SK-N-SH (cell line): ENCODE results near the gene CUX1. TPM values are rescaled to one million over a fixed set of nuclear protein-coding genes. Genes with fewer than 3 reads are reported as not detected.

Experiments
- CTCF ChIA-PET: fragments of 300-600, 350-600 bp; formaldehyde crosslinking; extraction: SDS; loops from one replicate; lab custom pipeline; 2021; lab: Yijun Ruan, JAX
- POLR2A ChIA-PET: fragments of 350-600 bp; sonication (Branson Sonifier 250); formaldehyde crosslinking; extraction: SDS; loops from one replicate; lab custom pipeline; 2020; ENCODE audit warnings: antibody characterized with exemption, inconsistent platforms; lab: Yijun Ruan, JAX
- DNase-seq: peaks from one replicate; pipeline ENCODE4 v3.0.0; 2012
- H2AFZ ChIP-seq: fragments of 200-600 bp; sonication (generic); 2 replicates; pipeline ENCODE4 v1.8.1; 2016; ENCODE audit warnings: antibody characterized with exemption, mild to moderate bottlenecking, low read depth
- H3F3A ChIP-seq: fragments of 200-600 bp; sonication (generic); replicated peaks from 2 replicates; pipeline ENCODE3; 2016; ENCODE audit warnings: antibody characterized with exemption, mild to moderate bottlenecking; ENCODE audit not compliant: insufficient read depth
- H3K27ac ChIP-seq, 2 experiments: fragments of 200-500 bp in 1 of 2; fragments of 200-600 bp in 1 of 2; sonication (Bioruptor generic) in 1 of 2; sonication (generic), shearing (Covaris generic) in 1 of 2; 2 replicates each; pipeline versions ENCODE4 v1.5.1 to v1.6.1; 2014 to 2016; ENCODE audit warnings: low read depth in 2 of 2, inconsistent platforms in 1 of 2, low read length in 1 of 2, mild to moderate bottlenecking in 1 of 2, mixed read lengths in 1 of 2
- H3K27me3 ChIP-seq: fragments of 200-600 bp; sonication (generic), shearing (Covaris generic); 2 replicates; pipeline ENCODE4 v1.6.1; 2016; ENCODE audit warnings: mixed run types; ENCODE audit not compliant: insufficient read depth
- H3K36me3 ChIP-seq, 2 experiments: fragments of 200-500 bp in 1 of 2; fragments of 200-600 bp in 1 of 2; sonication (Bioruptor generic) in 1 of 2; sonication (generic) in 1 of 2; replicated peaks in 1 of 2; 2 replicates each; pipeline versions ENCODE3 to v1.5.1; 2014 to 2016; ENCODE audit warnings: low read length in 1 of 2, mild to moderate bottlenecking in 1 of 2; ENCODE audit not compliant: insufficient read depth in 2 of 2, control insufficient read depth in 1 of 2
- H3K4me1 ChIP-seq, 2 experiments: fragments of 200-500 bp in 1 of 2; fragments of 200-600 bp in 1 of 2; sonication (Bioruptor generic) in 1 of 2; sonication (generic), shearing (Covaris generic) in 1 of 2; 2 replicates each; pipeline versions ENCODE4 v1.5.1 to v1.6.1; 2014 to 2016; ENCODE audit warnings: low read depth in 1 of 2, low read length in 1 of 2, mixed run types in 1 of 2; ENCODE audit not compliant: insufficient read depth in 2 of 2, control insufficient read depth in 1 of 2
- H3K4me2 ChIP-seq: fragments of 200-600 bp; sonication (generic), shearing (Covaris generic); 2 replicates; pipeline ENCODE4 v1.6.1; 2017; ENCODE audit warnings: mixed run types
- H3K4me3 ChIP-seq, 2 experiments: fragments of 200-500 bp in 1 of 2; fragments of 200-600 bp in 1 of 2; sonication (Bioruptor generic) in 1 of 2; sonication (generic), shearing (Covaris generic) in 1 of 2; 2 replicates each; pipeline versions ENCODE4 v1.5.1 to v1.8.1; 2014 to 2016; ENCODE audit warnings: low read depth in 2 of 2, inconsistent platforms in 1 of 2, low read length in 1 of 2, mild to moderate bottlenecking in 1 of 2, mixed read lengths in 1 of 2, moderate library complexity in 1 of 2
- H3K79me2 ChIP-seq: fragments of 200-600 bp; sonication (generic); 2 replicates; pipeline ENCODE4 v1.8.1; 2017; ENCODE audit warnings: mild to moderate bottlenecking; ENCODE audit not compliant: insufficient read depth
- H3K9ac ChIP-seq: fragments of 200-600 bp; sonication (generic); 2 replicates; pipeline ENCODE4 v1.6.1; 2017; ENCODE audit warnings: mixed run types
- H3K9me2 ChIP-seq: fragments of 200-600 bp; sonication (generic); 2 replicates; pipeline ENCODE4 v1.6.1; 2017; ENCODE audit warnings: mixed run types
- H3K9me3 ChIP-seq: fragments of 200-600 bp; sonication (generic); 2 replicates; pipeline ENCODE4 v1.6.1; 2017; ENCODE audit warnings: mixed run types, mild to moderate bottlenecking, moderate library complexity
- H4K20me1 ChIP-seq: fragments of 200-600 bp; sonication (generic); 2 replicates; pipeline ENCODE4 v1.6.1; 2017; ENCODE audit warnings: mild to moderate bottlenecking, mixed run types; ENCODE audit not compliant: insufficient read depth
- CHD2 ChIP-seq: fragments of 150-350 bp; IDR thresholded peaks from 2 replicates; pipeline ENCODE4 v1.6.1; 2018; ENCODE audit warnings: low read length; ENCODE audit not compliant: partially characterized antibody
- ELF1 ChIP-seq: IDR thresholded peaks from 2 replicates; pipeline ENCODE4 v1.4.0; 2012
- EZH2phosphoT487 ChIP-seq: fragments of 200-600 bp; sonication (generic); IDR thresholded peaks from 2 replicates; pipeline ENCODE4 v1.6.1; 2017; ENCODE audit warnings: low read depth, mixed run types, mild to moderate bottlenecking, antibody characterized with exemption, moderate library complexity, borderline replicate concordance
- FOSL2 ChIP-seq: IDR thresholded peaks from 2 replicates; pipeline ENCODE4 v1.4.0; 2012; ENCODE audit warnings: low read depth, mild to moderate bottlenecking, moderate library complexity, borderline replicate concordance
- GABPA ChIP-seq: IDR thresholded peaks from 2 replicates; pipeline ENCODE4 v1.4.0; 2012; ENCODE audit warnings: low read depth, mild to moderate bottlenecking
- GATA2 ChIP-seq: sonication (generic); formaldehyde crosslinking; IDR thresholded peaks from 2 replicates; pipeline ENCODE4 v1.5.0; 2020; ENCODE audit warnings: mild to moderate bottlenecking, missing genetic modification reagents
- MEF2A ChIP-seq: IDR thresholded peaks from 2 replicates; pipeline ENCODE4 v1.4.0; 2012; ENCODE audit warnings: low read depth, borderline replicate concordance
- NFIC ChIP-seq: IDR thresholded peaks from 2 replicates; pipeline ENCODE4 v1.4.0; 2012; ENCODE audit warnings: borderline replicate concordance
- NRF1 ChIP-seq: IDR thresholded peaks from 2 replicates; pipeline ENCODE4 v1.6.1; 2012; ENCODE audit warnings: low read depth, mild to moderate bottlenecking, low read length
- RCOR1 ChIP-seq: fragments of 150-350 bp; IDR thresholded peaks from 2 replicates; pipeline ENCODE4 v1.6.1; 2017; ENCODE audit warnings: antibody characterized with exemption, low read length
- RFX5 ChIP-seq: IDR thresholded peaks from 2 replicates; pipeline ENCODE4 v1.6.1; 2012; ENCODE audit warnings: mild to moderate bottlenecking, improper control_type of control experiment, low read length
- TCF12 ChIP-seq: IDR thresholded peaks from 2 replicates; pipeline ENCODE4 v1.4.0; 2012
- YY1 ChIP-seq: IDR thresholded peaks from 2 replicates; pipeline ENCODE4 v1.4.0; 2012; ENCODE audit warnings: low read depth, mild to moderate bottlenecking
- WGBS: methylation state at CpG from one replicate; pipeline ENCODE4 v1.1.6; 2017; ENCODE audit warnings: low lambda C conversion rate; 5-methylcytosine and 5-hydroxymethylcytosine counted together
- polyA plus RNA-seq, 3 experiments: library from polyadenylated mRNA; depleted of rRNA; stranded (reverse); fragments of >200 nt; gene quantifications; 2 replicates each; pipeline ENCODE4 v1.2.3, GENCODE V29; 2012
- TF ChIP-seq, protein P1 (sequence below): IDR thresholded peaks from 2 replicates; pipeline ENCODE4 v1.4.0; 2012; ENCODE audit warnings: low read depth
- TF ChIP-seq, protein P2 (sequence below): fragments of 150-350 bp; IDR thresholded peaks from 2 replicates; pipeline ENCODE4 v1.6.1; 2017; ENCODE audit warnings: antibody characterized with exemption, low read length, low read depth, borderline replicate concordance
- TF ChIP-seq, protein P3 (sequence below): IDR thresholded peaks from 2 replicates; pipeline ENCODE4 v1.4.0; 2012; ENCODE audit warnings: low read depth, borderline replicate concordance
- TF ChIP-seq, protein P4 (sequence below): IDR thresholded peaks from 2 replicates; pipeline ENCODE4 v1.6.1; 2012; ENCODE audit warnings: mild to moderate bottlenecking, low read depth, low read length, moderate library complexity
- TF ChIP-seq, protein P5 (sequence below): fragments of 150-350 bp; IDR thresholded peaks from 2 replicates; pipeline ENCODE4 v1.6.1; 2016; ENCODE audit warnings: mild to moderate bottlenecking, low read depth, low read length

CUX1 gene
- polyA plus RNA-seq, 1 of the 3 experiments (the other 2 are of a cell fraction) = 68.6 TPM

DNA sequence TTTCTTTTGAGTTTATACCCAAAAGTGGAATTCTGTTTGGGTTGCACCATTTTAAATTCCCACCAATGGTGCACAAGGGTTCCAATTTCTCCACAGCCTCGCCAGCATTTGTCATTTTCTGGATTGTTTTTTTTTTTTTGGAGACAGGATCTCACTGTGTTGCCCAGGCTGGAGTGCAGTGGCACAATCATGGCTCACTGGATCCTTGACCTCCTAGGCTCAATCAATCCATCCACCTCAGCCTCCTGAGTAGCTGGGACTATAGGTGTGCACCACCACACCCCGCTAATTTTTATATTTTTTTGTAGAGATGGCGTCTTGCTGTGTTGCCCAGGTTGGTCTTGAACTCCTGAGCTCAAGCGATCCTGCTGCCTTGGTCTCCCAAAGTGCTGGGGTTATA, 46.6 kb downstream of the CUX1 start:
- Histone ChIP-seq H2AFZ (no peak overlapping the region), H3K27ac (no peak overlapping the region), H3F3A (peaks cover 4% of the 10 kb centered on the region), H3K9ac (no peak overlapping the region)
- CTCF ChIA-PET = interaction anchor here (0.6 to 1.2 kb wide), 3 partner anchors 36 to 373 kb away, joined by 3 read pairs; no protein-coding TSS in a partner anchor
- TF ChIP-seq TCF12 (no peak), GATA2 (CRISPR knock-in tag) (no peak), YY1 (no peak), CHD2 (no peak), NFIC (no peak), ELF1 (no peak), RCOR1 (no peak), MEF2A (no peak), NRF1 (no peak), FOSL2 (no peak), GABPA (no peak), RFX5 (no peak), EZH2phosphoT487 (no peak)
- TF ChIP-seq, protein P1, sequence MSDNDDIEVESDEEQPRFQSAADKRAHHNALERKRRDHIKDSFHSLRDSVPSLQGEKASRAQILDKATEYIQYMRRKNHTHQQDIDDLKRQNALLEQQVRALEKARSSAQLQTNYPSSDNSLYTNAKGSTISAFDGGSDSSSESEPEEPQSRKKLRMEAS = no peak
- TF ChIP-seq, protein P2, sequence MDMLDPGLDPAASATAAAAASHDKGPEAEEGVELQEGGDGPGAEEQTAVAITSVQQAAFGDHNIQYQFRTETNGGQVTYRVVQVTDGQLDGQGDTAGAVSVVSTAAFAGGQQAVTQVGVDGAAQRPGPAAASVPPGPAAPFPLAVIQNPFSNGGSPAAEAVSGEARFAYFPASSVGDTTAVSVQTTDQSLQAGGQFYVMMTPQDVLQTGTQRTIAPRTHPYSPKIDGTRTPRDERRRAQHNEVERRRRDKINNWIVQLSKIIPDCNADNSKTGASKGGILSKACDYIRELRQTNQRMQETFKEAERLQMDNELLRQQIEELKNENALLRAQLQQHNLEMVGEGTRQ = no peak
- TF ChIP-seq, protein P3, sequence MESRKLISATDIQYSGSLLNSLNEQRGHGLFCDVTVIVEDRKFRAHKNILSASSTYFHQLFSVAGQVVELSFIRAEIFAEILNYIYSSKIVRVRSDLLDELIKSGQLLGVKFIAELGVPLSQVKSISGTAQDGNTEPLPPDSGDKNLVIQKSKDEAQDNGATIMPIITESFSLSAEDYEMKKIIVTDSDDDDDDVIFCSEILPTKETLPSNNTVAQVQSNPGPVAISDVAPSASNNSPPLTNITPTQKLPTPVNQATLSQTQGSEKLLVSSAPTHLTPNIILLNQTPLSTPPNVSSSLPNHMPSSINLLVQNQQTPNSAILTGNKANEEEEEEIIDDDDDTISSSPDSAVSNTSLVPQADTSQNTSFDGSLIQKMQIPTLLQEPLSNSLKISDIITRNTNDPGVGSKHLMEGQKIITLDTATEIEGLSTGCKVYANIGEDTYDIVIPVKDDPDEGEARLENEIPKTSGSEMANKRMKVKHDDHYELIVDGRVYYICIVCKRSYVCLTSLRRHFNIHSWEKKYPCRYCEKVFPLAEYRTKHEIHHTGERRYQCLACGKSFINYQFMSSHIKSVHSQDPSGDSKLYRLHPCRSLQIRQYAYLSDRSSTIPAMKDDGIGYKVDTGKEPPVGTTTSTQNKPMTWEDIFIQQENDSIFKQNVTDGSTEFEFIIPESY = no peak
- TF ChIP-seq, protein P4, sequence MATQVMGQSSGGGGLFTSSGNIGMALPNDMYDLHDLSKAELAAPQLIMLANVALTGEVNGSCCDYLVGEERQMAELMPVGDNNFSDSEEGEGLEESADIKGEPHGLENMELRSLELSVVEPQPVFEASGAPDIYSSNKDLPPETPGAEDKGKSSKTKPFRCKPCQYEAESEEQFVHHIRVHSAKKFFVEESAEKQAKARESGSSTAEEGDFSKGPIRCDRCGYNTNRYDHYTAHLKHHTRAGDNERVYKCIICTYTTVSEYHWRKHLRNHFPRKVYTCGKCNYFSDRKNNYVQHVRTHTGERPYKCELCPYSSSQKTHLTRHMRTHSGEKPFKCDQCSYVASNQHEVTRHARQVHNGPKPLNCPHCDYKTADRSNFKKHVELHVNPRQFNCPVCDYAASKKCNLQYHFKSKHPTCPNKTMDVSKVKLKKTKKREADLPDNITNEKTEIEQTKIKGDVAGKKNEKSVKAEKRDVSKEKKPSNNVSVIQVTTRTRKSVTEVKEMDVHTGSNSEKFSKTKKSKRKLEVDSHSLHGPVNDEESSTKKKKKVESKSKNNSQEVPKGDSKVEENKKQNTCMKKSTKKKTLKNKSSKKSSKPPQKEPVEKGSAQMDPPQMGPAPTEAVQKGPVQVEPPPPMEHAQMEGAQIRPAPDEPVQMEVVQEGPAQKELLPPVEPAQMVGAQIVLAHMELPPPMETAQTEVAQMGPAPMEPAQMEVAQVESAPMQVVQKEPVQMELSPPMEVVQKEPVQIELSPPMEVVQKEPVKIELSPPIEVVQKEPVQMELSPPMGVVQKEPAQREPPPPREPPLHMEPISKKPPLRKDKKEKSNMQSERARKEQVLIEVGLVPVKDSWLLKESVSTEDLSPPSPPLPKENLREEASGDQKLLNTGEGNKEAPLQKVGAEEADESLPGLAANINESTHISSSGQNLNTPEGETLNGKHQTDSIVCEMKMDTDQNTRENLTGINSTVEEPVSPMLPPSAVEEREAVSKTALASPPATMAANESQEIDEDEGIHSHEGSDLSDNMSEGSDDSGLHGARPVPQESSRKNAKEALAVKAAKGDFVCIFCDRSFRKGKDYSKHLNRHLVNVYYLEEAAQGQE = no peak
- TF ChIP-seq, protein P5, sequence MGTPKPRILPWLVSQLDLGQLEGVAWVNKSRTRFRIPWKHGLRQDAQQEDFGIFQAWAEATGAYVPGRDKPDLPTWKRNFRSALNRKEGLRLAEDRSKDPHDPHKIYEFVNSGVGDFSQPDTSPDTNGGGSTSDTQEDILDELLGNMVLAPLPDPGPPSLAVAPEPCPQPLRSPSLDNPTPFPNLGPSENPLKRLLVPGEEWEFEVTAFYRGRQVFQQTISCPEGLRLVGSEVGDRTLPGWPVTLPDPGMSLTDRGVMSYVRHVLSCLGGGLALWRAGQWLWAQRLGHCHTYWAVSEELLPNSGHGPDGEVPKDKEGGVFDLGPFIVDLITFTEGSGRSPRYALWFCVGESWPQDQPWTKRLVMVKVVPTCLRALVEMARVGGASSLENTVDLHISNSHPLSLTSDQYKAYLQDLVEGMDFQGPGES = no peak
- TF ChIP-seq, all 33 proteins: peak for 0
- WGBS = 95% methylated on average over 4 of the region's 4 CpGs
- POLR2A ChIA-PET = no interaction called here
- H3K4me3 ChIP-seq = no peak overlapping the region
- H3K4me1 ChIP-seq = peaks cover 5 to 11% of the 10 kb centered on the region in 2 experiments; a peak in 2 of 4 replicates
- no peak overlapping the region for H3K4me2 ChIP-seq
- H3K79me2 ChIP-seq = peaks cover 100% of the 10 kb centered on the region
- DNase-seq = no peak
- H3K27me3 ChIP-seq = no peaks in the 10 kb centered on the region
- H3K9me3 ChIP-seq = no peaks in the 10 kb centered on the region
- no peaks in the 10 kb centered on the region for H3K9me2 ChIP-seq
- H3K36me3 ChIP-seq = no peaks in the 10 kb centered on the region
- H4K20me1 ChIP-seq = peaks cover 51% of the 10 kb centered on the region
